Measurements from ENCODE around the gene DRD2. TPM values are rescaled to one million over a fixed set of nuclear protein-coding genes. Genes with fewer than 3 reads are reported as not detected.

DRD2 gene
- total and polyA plus RNA-seq, 12 donors = 0.01 to 0.09 TPM; not detected in 10

DNA sequence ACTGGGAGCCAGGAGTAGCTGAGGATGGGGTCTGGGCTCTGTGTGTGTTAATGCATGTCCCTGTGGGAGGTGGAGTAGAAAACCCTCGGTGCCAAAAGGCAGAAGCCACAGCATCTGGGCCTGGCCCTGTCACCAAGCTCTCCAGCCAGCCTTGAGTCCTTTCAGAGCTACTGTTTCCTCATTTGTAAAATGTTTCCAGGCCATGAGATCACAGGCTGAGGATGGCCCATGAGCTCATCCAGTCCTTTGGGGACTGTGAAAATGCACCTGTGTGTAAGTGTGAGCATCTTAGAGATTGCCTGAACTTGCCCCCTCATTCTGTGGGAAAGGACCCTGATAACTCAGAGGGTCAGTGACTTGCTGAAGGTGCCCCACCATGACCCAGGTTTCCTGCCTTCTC lies 78.5 kb downstream of the DRD2 start:
- intact Hi-C loops (cut with DNase I) = no loop called here
- H3K9me3 ChIP-seq = no peaks in the 10 kb centered on the region
- no peaks in the 10 kb centered on the region for H3K36me3 ChIP-seq
- TF ChIP-seq, protein P1, sequence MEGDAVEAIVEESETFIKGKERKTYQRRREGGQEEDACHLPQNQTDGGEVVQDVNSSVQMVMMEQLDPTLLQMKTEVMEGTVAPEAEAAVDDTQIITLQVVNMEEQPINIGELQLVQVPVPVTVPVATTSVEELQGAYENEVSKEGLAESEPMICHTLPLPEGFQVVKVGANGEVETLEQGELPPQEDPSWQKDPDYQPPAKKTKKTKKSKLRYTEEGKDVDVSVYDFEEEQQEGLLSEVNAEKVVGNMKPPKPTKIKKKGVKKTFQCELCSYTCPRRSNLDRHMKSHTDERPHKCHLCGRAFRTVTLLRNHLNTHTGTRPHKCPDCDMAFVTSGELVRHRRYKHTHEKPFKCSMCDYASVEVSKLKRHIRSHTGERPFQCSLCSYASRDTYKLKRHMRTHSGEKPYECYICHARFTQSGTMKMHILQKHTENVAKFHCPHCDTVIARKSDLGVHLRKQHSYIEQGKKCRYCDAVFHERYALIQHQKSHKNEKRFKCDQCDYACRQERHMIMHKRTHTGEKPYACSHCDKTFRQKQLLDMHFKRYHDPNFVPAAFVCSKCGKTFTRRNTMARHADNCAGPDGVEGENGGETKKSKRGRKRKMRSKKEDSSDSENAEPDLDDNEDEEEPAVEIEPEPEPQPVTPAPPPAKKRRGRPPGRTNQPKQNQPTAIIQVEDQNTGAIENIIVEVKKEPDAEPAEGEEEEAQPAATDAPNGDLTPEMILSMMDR (IDR thresholded peaks at IDR 0.05) = no peak
- H3K4me3 ChIP-seq = no peak overlapping the region
- no peaks in the 10 kb centered on the region for H3K27me3 ChIP-seq
- 41 to 44% methylated on average over 1 of the region's 1 CpG for WGBS, 2 donors
- H3K27ac ChIP-seq = no peak overlapping the region
- ATAC-seq (peak in 2 of 8 donors; percentile 23 to 59), DNase-seq (no peak)
- no peaks in the 10 kb centered on the region for H3K4me1 ChIP-seq

DNA sequence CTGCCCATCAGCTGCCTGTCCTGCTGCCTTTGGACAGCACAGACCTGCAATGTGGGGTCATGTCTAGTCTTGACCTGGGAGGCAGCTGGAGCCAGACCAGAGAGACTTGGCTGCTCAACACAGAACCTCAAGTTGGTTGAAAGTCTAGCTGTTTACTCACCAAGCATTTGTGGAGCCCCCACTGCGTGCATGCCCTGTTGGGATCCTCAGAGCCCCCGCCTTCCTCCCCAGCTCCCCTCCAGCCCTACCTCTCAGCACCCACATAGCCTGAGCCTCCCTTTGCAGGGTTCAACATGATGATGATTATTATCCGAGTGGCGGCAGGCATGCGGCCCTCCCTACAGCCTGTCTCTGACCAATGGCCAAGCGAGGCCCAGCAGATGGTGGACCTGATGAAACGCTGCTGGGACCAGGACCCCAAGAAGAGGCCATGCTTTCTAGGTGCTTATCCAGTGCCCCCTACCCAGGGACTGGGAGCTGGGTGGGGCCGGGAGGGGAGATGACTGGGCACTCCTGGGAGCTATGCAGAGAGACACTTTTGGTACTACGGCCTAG lies 79.3 kb downstream of the DRD2 start:
- ATAC-seq (no peak), DNase-seq (no peak)
- Histone ChIP-seq H3K9me3 (no peaks in the 10 kb centered on the region), H3K4me1 (no peaks in the 10 kb centered on the region), H3K4me3 (no peak overlapping the region), H3K27ac (no peak overlapping the region), H3K27me3 (no peaks in the 10 kb centered on the region), H3K36me3 (no peaks in the 10 kb centered on the region)
- intact Hi-C loops (cut with DNase I) = no loop called here
- 93 to 95% methylated on average over 9 of the region's 9 CpGs for WGBS, 2 donors
- TF ChIP-seq, protein P1 (IDR thresholded peaks at IDR 0.05) = no peak

DNA sequence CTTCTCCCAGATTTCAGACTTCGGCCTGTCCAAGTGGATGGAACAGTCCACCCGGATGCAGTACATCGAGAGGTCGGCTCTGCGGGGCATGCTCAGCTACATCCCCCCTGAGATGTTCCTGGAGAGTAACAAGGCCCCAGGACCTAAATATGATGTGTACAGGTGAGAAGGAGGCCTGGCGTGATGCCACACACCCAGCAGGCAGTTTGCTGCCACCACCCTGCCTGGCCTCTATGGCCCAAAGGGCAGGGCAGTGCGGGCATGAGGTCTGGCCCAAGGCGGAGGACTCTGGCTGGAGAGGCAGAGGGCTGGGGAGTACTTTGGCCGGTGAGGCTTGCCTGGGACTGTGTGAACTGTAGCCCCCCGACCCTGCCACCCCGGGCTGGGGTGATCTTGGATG lies 80.3 kb downstream of the DRD2 start:
- intact Hi-C loops (cut with DNase I) = no loop called here
- Histone ChIP-seq H3K36me3 (no peaks in the 10 kb centered on the region), H3K9me3 (no peaks in the 10 kb centered on the region), H3K27me3 (peaks cover 0 to 6% (median 2%) of the 10 kb centered on the region in 7 donors), H3K4me3 (no peak overlapping the region), H3K27ac (no peak overlapping the region), H3K4me1 (no peaks in the 10 kb centered on the region)
- TF ChIP-seq, protein P1 (IDR thresholded peaks at IDR 0.05) = no peak
- no peak for ATAC-seq
- DNase-seq = no peak
- WGBS, 2 donors = 92 to 96% methylated on average over 11 of the region's 11 CpGs

DNA sequence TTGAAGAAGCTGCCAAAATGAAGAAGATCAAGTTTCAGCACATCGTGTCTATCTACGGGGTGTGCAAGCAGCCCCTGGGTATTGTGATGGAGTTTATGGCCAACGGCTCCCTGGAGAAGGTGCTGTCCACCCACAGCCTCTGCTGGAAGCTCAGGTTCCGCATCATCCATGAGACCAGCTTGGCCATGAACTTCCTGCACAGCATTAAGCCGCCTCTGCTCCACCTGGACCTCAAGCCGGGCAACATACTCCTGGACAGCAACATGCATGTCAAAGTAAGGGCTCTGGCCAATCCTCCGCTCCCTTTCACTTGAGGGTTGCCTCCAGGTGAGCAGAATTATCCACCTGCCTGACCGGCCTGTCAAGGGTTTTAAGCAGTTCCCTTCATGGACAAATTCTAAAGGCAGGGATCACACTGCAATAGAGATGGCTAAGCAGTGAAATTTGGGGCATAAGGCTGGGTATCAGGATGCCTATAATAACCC lies 81.7 kb downstream of the DRD2 start:
- ATAC-seq (no peak), DNase-seq (no peak)
- intact Hi-C loops (cut with DNase I) = no loop called here
- TF ChIP-seq, protein P1 (IDR thresholded peaks at IDR 0.05) = no peak
- Histone ChIP-seq H3K4me3 (no peak overlapping the region), H3K9me3 (no peaks in the 10 kb centered on the region), H3K36me3 (no peaks in the 10 kb centered on the region), H3K27ac (no peak overlapping the region), H3K4me1 (no peaks in the 10 kb centered on the region), H3K27me3 (peaks cover 0 to 16% (median 14%) of the 10 kb centered on the region in 7 donors)
- whole genome bisulfite sequencing, 2 donors = 82% methylated on average over 8 of the region's 8 CpGs

Data from heart right ventricle (tissue), 16 donors.